ENCODE measurements around the gene WDR27.
"Not testable (repeated sequence)": the region's sequence is repeated elsewhere in the genome, so short reads cannot be mapped to it uniquely, and the experiment has no call there.

The WDR27 gene

DNA sequence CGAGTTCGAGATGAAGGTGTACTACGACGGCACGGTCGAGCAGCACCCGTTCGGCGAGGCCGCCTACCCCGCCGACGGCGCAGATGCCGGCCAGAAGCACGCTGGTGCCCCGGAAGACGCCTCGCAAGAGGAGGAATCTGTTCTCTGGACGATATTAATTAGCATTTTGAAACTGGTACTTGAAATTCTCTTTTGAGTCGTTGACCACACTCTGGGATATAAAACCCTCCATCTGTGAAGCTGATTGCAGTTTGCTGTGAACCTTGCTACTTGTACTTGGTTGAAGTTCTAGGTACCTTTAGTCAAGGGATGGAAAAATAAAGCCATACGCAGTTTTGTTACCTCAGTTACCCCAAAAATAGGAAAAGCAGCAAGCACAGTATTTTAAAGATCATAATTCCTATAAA, 1.0 kb upstream of the WDR27 start:
- peak; percentile 9 for ATAC-seq
- TF ChIP-seq, protein P1, sequence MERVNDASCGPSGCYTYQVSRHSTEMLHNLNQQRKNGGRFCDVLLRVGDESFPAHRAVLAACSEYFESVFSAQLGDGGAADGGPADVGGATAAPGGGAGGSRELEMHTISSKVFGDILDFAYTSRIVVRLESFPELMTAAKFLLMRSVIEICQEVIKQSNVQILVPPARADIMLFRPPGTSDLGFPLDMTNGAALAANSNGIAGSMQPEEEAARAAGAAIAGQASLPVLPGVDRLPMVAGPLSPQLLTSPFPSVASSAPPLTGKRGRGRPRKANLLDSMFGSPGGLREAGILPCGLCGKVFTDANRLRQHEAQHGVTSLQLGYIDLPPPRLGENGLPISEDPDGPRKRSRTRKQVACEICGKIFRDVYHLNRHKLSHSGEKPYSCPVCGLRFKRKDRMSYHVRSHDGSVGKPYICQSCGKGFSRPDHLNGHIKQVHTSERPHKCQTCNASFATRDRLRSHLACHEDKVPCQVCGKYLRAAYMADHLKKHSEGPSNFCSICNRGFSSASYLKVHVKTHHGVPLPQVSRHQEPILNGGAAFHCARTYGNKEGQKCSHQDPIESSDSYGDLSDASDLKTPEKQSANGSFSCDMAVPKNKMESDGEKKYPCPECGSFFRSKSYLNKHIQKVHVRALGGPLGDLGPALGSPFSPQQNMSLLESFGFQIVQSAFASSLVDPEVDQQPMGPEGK (CRISPR knock-in tag; IDR thresholded peaks at IDR 0.05; ENCODE audit: borderline replicate concordance) = no peak
- TF ChIP-seq, protein P2, sequence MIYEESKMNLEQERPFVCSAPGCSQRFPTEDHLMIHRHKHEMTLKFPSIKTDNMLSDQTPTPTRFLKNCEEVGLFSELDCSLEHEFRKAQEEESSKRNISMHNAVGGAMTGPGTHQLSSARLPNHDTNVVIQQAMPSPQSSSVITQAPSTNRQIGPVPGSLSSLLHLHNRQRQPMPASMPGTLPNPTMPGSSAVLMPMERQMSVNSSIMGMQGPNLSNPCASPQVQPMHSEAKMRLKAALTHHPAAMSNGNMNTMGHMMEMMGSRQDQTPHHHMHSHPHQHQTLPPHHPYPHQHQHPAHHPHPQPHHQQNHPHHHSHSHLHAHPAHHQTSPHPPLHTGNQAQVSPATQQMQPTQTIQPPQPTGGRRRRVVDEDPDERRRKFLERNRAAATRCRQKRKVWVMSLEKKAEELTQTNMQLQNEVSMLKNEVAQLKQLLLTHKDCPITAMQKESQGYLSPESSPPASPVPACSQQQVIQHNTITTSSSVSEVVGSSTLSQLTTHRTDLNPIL (CRISPR knock-in tag; IDR thresholded peaks at IDR 0.05; ENCODE audit: low read depth) = no peak
- TF ChIP-seq TCF4 (CRISPR knock-in tag; IDR thresholded peaks at IDR 0.05; ENCODE audit: borderline replicate concordance) (no peak), ZNF8 (CRISPR knock-in tag; IDR thresholded peaks at IDR 0.05) (no peak), SNAI2 (CRISPR knock-in tag; IDR thresholded peaks at IDR 0.05) (no peak), ISL1 (CRISPR knock-in tag; IDR thresholded peaks at IDR 0.05) (no peak), CSDC2 (CRISPR knock-in tag; IDR thresholded peaks at IDR 0.05) (no peak), ZNF70 (CRISPR knock-in tag; IDR thresholded peaks at IDR 0.05) (no peak), RARB (CRISPR knock-in tag; IDR thresholded peaks at IDR 0.05) (no peak), ZC3H10 (CRISPR knock-in tag; IDR thresholded peaks at IDR 0.05) (no peak), ZNF565 (CRISPR knock-in tag; conservative IDR thresholded peaks at IDR 0.05; ENCODE audit: low read depth) (no peak), PPARA (CRISPR knock-in tag; IDR thresholded peaks at IDR 0.05; ENCODE audit: borderline replicate concordance) (no peak), ARNTL (CRISPR knock-in tag; IDR thresholded peaks at IDR 0.05; ENCODE audit: borderline replicate concordance, low read depth) (no peak)
- TF ChIP-seq, protein P3, sequence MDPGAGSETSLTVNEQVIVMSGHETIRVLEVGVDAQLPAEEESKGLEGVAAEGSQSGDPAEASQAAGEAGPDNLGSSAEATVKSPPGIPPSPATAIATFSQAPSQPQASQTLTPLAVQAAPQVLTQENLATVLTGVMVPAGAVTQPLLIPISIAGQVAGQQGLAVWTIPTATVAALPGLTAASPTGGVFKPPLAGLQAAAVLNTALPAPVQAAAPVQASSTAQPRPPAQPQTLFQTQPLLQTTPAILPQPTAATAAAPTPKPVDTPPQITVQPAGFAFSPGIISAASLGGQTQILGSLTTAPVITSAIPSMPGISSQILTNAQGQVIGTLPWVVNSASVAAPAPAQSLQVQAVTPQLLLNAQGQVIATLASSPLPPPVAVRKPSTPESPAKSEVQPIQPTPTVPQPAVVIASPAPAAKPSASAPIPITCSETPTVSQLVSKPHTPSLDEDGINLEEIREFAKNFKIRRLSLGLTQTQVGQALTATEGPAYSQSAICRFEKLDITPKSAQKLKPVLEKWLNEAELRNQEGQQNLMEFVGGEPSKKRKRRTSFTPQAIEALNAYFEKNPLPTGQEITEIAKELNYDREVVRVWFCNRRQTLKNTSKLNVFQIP (CRISPR knock-in tag; IDR thresholded peaks at IDR 0.05; ENCODE audit: borderline replicate concordance, low read depth) = no peak

DNA sequence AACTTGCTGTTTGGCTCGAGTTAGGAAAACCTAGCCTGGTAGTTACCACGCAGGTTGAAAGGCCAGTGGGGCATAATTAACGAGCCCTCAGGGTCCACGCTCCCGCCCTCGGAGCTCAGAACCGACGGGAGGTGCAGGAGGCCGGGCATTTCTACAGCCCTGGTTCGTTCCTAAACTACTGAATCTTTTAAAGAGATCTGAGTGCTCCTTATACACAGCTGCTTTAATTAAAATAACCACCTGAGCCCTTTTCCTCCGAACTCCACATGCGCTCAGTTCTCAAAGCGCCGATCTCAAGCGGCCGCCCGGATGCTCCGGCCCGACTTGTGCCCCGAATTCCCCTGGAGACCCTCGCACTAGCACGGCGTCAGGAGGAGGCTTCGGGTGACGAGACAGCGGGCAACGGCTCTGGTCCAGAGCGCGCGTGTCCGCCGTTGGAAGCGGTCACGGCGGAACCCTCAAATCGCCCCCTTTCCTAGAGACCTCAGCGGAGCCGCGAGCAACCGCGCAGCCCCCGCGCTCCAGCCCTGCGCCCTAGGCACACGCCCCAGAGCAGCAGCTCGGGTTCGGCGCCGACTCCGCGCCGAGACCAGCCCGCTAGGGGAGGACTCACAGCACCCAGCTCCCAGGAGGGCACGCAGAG, 397 bp downstream of the WDR27 start:
- peak; percentile 11 for ATAC-seq

DNA sequence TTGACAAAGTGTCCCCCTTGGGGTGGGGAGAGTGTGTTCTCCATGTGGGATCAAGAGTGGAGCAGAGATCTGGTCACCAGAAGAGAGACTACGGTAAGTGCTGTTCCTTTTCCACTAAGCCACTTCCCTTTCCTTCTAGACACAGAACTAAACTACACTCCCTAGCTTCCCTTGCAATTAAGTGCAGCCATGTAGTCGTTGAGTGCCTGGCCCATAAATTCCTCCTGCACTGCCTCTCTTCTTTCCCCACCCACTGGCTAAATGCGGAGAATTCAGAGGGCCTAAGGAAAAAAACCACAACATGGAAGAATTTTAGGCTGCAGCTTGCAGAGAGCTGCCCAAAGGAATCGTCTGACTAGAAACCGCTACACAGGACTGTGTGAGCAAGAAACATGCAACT, 1.5 kb downstream of the WDR27 start:
- no peak for ATAC-seq
- TF ChIP-seq TOX (CRISPR knock-in tag; IDR thresholded peaks at IDR 0.05; ENCODE audit: borderline replicate concordance) = no peak
- no peak for TF ChIP-seq ZNF8 (CRISPR knock-in tag; IDR thresholded peaks at IDR 0.05)
- no peak for TF ChIP-seq TCF4 (CRISPR knock-in tag; IDR thresholded peaks at IDR 0.05; ENCODE audit: borderline replicate concordance)
- TF ChIP-seq ZNF565 (CRISPR knock-in tag; conservative IDR thresholded peaks at IDR 0.05; ENCODE audit: low read depth) = no peak
- TF ChIP-seq ZC3H10 (CRISPR knock-in tag; IDR thresholded peaks at IDR 0.05) = no peak
- no peak for TF ChIP-seq BACH2 (CRISPR knock-in tag; IDR thresholded peaks at IDR 0.05; ENCODE audit: borderline replicate concordance)
- TF ChIP-seq ESRRG (CRISPR knock-in tag; IDR thresholded peaks at IDR 0.05) = no peak
- TF ChIP-seq RARB (CRISPR knock-in tag; IDR thresholded peaks at IDR 0.05) = no peak
- TF ChIP-seq PPARA (CRISPR knock-in tag; IDR thresholded peaks at IDR 0.05; ENCODE audit: borderline replicate concordance) = no peak
- TF ChIP-seq ZFP3 (CRISPR knock-in tag; IDR thresholded peaks at IDR 0.05) = no peak
- no peak for TF ChIP-seq SNAI2 (CRISPR knock-in tag; IDR thresholded peaks at IDR 0.05)
- no peak for TF ChIP-seq CSDC2 (CRISPR knock-in tag; IDR thresholded peaks at IDR 0.05)
- no peak for TF ChIP-seq GLIS3 (CRISPR knock-in tag; IDR thresholded peaks at IDR 0.05)
- TF ChIP-seq, protein P2 (CRISPR knock-in tag; IDR thresholded peaks at IDR 0.05; ENCODE audit: low read depth) = no peak

More for the DNA sequence above, 397 bp downstream of the WDR27 start:
- TF ChIP-seq PPARA (CRISPR knock-in tag; IDR thresholded peaks at IDR 0.05; ENCODE audit: borderline replicate concordance) (no peak), TCF4 (CRISPR knock-in tag; IDR thresholded peaks at IDR 0.05; ENCODE audit: borderline replicate concordance) (no peak), ZFP30 (CRISPR knock-in tag; IDR thresholded peaks at IDR 0.05) (0 out of 2 replicates have a peak, but pooled peaks have one; percentile 6), GLIS3 (CRISPR knock-in tag; IDR thresholded peaks at IDR 0.05) (no peak), ARNTL (CRISPR knock-in tag; IDR thresholded peaks at IDR 0.05; ENCODE audit: borderline replicate concordance, low read depth) (no peak)
- TF ChIP-seq, protein P4, sequence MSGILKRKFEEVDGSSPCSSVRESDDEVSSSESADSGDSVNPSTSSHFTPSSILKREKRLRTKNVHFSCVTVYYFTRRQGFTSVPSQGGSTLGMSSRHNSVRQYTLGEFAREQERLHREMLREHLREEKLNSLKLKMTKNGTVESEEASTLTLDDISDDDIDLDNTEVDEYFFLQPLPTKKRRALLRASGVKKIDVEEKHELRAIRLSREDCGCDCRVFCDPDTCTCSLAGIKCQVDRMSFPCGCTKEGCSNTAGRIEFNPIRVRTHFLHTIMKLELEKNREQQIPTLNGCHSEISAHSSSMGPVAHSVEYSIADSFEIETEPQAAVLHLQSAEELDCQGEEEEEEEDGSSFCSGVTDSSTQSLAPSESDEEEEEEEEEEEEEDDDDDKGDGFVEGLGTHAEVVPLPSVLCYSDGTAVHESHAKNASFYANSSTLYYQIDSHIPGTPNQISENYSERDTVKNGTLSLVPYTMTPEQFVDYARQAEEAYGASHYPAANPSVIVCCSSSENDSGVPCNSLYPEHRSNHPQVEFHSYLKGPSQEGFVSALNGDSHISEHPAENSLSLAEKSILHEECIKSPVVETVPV (CRISPR knock-in tag; IDR thresholded peaks at IDR 0.05) = no peak

DNA sequence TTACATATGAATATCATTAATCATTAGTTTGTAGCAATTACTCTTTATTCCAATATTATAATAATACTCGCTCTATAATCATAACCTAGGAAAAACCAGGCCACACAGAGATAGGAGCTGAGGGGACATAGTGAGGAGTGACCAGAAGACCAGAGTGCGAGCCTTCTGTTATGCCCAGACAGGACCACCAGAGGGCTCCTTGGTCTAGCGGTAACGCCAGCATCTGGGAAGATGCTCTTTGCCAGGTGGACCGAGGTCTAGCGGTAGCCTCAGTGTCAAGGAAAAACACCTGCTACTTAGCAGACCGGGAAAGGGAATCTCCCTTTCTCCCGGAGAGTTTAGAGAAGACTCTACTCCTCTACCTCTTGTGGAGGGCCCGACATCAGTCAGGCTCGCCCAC, 4.7 kb downstream of the WDR27 start:
- ATAC-seq = not testable (repeated sequence)
